Keratinocyte (primary cell): ENCODE measurements around the gene SRPRB. TPM values are rescaled to one million over a fixed set of nuclear protein-coding genes. Genes with fewer than 3 reads are reported as not detected.

Source experiments
- DNase-seq: peaks from one replicate; pipeline ENCODE4 v3.0.0-alpha.2; 2011; ENCODE audit warnings: low read depth, missing footprints, low spot score
- FAIRE-seq: peaks from 2 replicates; lab custom pipeline; 2011; peaks lifted over from hg19 to GRCh38; lab: Jason Lieb, UNC
- H2AFZ ChIP-seq: 2 replicates; pipeline ENCODE4 v1.6.0; 2012; ENCODE audit warnings: low read length, control low read depth, inconsistent platforms; ENCODE audit not compliant: control insufficient read depth
- H3K27ac ChIP-seq: 2 replicates; pipeline ENCODE4 v1.5.1; 2011; ENCODE audit warnings: low read length; ENCODE audit not compliant: control insufficient read depth, insufficient read depth
- H3K27me3 ChIP-seq: 3 replicates; pipeline ENCODE4 v1.6.0; 2011; ENCODE audit warnings: low read length; ENCODE audit not compliant: control insufficient read depth, insufficient read depth; ENCODE audit errors: extremely low read depth
- H3K36me3 ChIP-seq, 2 experiments: 2 replicates in 1 of 2; 3 replicates in 1 of 2; pipeline ENCODE4 v1.5.1; 2011; ENCODE audit warnings: low read length in 2 of 2, mild to moderate bottlenecking in 1 of 2; ENCODE audit not compliant: control insufficient read depth in 2 of 2, insufficient read depth in 2 of 2; ENCODE audit errors: extremely low read depth in 1 of 2
- H3K4me1 ChIP-seq: 3 replicates; pipeline ENCODE4 v1.5.1; 2011; ENCODE audit warnings: low read length; ENCODE audit not compliant: control insufficient read depth, insufficient read depth; ENCODE audit errors: extremely low read depth
- H3K4me2 ChIP-seq: 3 replicates; pipeline ENCODE4 v1.6.0; 2011; ENCODE audit warnings: low read depth, low read length; ENCODE audit not compliant: control insufficient read depth, insufficient read depth; ENCODE audit errors: extremely low read depth
- H3K4me3 ChIP-seq, 3 experiments: fragments of 200-600 bp in 1 of 3; sonication (generic) in 1 of 3; 2 replicates in 2 of 3; 3 replicates in 1 of 3; pipeline ENCODE4 v1.5.1; 2011 to 2016; ENCODE audit warnings: low read length in 3 of 3, mild to moderate bottlenecking in 3 of 3, control low read depth in 2 of 3, inconsistent platforms in 1 of 3, low read depth in 1 of 3, mixed read lengths in 1 of 3, mixed run types in 1 of 3, moderate library complexity in 1 of 3; ENCODE audit not compliant: control insufficient read depth in 2 of 3, insufficient read depth in 2 of 3; ENCODE audit errors: extremely low read depth in 1 of 3
- H3K79me2 ChIP-seq: 2 replicates; pipeline ENCODE4 v1.6.0; 2012; ENCODE audit warnings: low read length; ENCODE audit not compliant: control insufficient read depth, insufficient read depth
- H3K9ac ChIP-seq: 3 replicates; pipeline ENCODE4 v1.6.0; 2011; ENCODE audit warnings: low read length; ENCODE audit not compliant: control insufficient read depth, insufficient read depth; ENCODE audit errors: extremely low read depth
- H3K9me1 ChIP-seq: 3 replicates; pipeline ENCODE4 v1.6.0; 2011; ENCODE audit warnings: low read length; ENCODE audit not compliant: control insufficient read depth, insufficient read depth; ENCODE audit errors: extremely low read depth
- H3K9me3 ChIP-seq: 2 replicates; pipeline ENCODE4 v1.5.1; 2012; ENCODE audit warnings: low read depth, low read length; ENCODE audit not compliant: control insufficient read depth
- H4K20me1 ChIP-seq: 3 replicates; pipeline ENCODE4 v1.6.0; 2011; ENCODE audit warnings: low read length; ENCODE audit not compliant: control insufficient read depth, insufficient read depth; ENCODE audit errors: extremely low read depth
- CTCF ChIP-seq, 3 experiments: IDR thresholded peaks in 1 of 3; conservative IDR thresholded peaks in 1 of 3; optimal IDR thresholded peaks in 1 of 3; 2 replicates in 2 of 3; 3 replicates in 1 of 3; pipeline versions ENCODE3 to v1.5.1; 2011; ENCODE audit warnings: low read length in 3 of 3, mild to moderate bottlenecking in 3 of 3, moderate library complexity in 2 of 3, control low read depth in 1 of 3, inconsistent platforms in 1 of 3; ENCODE audit not compliant: insufficient read depth in 2 of 3; ENCODE audit errors: extremely low read depth in 1 of 3
- EZH2 ChIP-seq: IDR thresholded peaks from one replicate; pipeline ENCODE4 v1.6.1; 2012; ENCODE audit warnings: inconsistent platforms, mild to moderate bottlenecking, low read length, moderate library complexity
- dilution Hi-C: fragments of 300-500 bp; cut with MboI; formaldehyde crosslinking; loops from one replicate; pipeline ENCODE4 v1.7.0; 2020; ENCODE audit warnings: low sequenced_read_pairs; ENCODE audit not compliant: extremely low pct_ligation_motif_present
- polyA plus RNA-seq, 5 experiments: library from polyadenylated mRNA; depleted of rRNA in 3 of 5; stranded (reverse) in 3 of 5; stranded (forward) in 1 of 5; unstranded in 1 of 5; fragments of >200 nt; gene quantifications; 1 replicate in 1 of 5; 2 replicates in 3 of 5; 3 replicates in 1 of 5; pipeline versions ENCODE4 v1.2.1 to v1.2.3, GENCODE V29; 2011 to 2012; ENCODE audit warnings: missing spikeins in 2 of 5, low read depth in 1 of 5, low replicate concordance in 1 of 5

The SRPRB gene
- polyA plus RNA-seq, 1 donor (not counting 4 experiments of a cell fraction or from before 2014, with no cell fraction given), result 55.9 TPM

GRCh38 chr3:133765256-133765655 lies 40.4 kb upstream of the SRPRB start:
- Histone ChIP-seq H3K4me1 (no peaks in the 10 kb centered on the region), H3K9ac (no peak overlapping the region), H3K9me1 (no peaks in the 10 kb centered on the region), H3K36me3 (no peaks in the 10 kb centered on the region), H3K27ac (no peak overlapping the region), H3K4me3 (no peak overlapping the region), H3K79me2 (no peaks in the 10 kb centered on the region), H4K20me1 (no peaks in the 10 kb centered on the region), H3K27me3 (no peaks in the 10 kb centered on the region), H3K9me3 (no peaks in the 10 kb centered on the region), H2AFZ (no peak overlapping the region), H3K4me2 (no peak overlapping the region)
- FAIRE-seq (no peak), DNase-seq (no peak)
- TF ChIP-seq EZH2 (no peak), CTCF (optimal IDR thresholded peaks at IDR 0.05 in 1 of 3, IDR thresholded peaks at IDR 0.05 in 1 of 3, conservative IDR thresholded peaks at IDR 0.05 in 1 of 3; ENCODE audit: extremely low read depth in 1 of 3, insufficient read depth in 2 of 3, low read length in 3 of 3) (no peak)
- dilution Hi-C loops, result no loop called here

GRCh38 chr3:133767607-133768006 lies 38.0 kb upstream of the SRPRB start:
- no peaks in the 10 kb centered on the region for H4K20me1 ChIP-seq
- H3K4me1 ChIP-seq, result no peaks in the 10 kb centered on the region
- H3K9me1 ChIP-seq, result no peaks in the 10 kb centered on the region
- H3K36me3 ChIP-seq, result no peaks in the 10 kb centered on the region
- H3K9ac ChIP-seq, result no peak overlapping the region
- H2AFZ ChIP-seq, result no peak overlapping the region
- FAIRE-seq, result no peak
- no peak for DNase-seq
- TF ChIP-seq CTCF (optimal IDR thresholded peaks at IDR 0.05 in 1 of 3, IDR thresholded peaks at IDR 0.05 in 1 of 3, conservative IDR thresholded peaks at IDR 0.05 in 1 of 3; ENCODE audit: extremely low read depth in 1 of 3, insufficient read depth in 2 of 3, low read length in 3 of 3), result no peak
- no peak for TF ChIP-seq EZH2
- H3K27me3 ChIP-seq, result no peaks in the 10 kb centered on the region
- no peaks in the 10 kb centered on the region for H3K9me3 ChIP-seq
- no peaks in the 10 kb centered on the region for H3K79me2 ChIP-seq
- H3K27ac ChIP-seq, result no peak overlapping the region
- no peak overlapping the region for H3K4me3 ChIP-seq
- dilution Hi-C loops, result no loop called here
- no peak overlapping the region for H3K4me2 ChIP-seq
